A549 (cell line): ENCODE results near the gene GTF3C5.

ENCODE experiments used
- CBX8 ChIP-seq: fragments of 200-600 bp; sonication (generic); IDR thresholded peaks from 2 replicates; pipeline ENCODE4 v1.6.1; 2016
- CHD4 ChIP-seq: fragments of 200-600 bp; sonication (generic); IDR thresholded peaks from 2 replicates; pipeline ENCODE4 v1.6.1; 2016; ENCODE audit warnings: antibody characterized with exemption, mild to moderate bottlenecking, borderline replicate concordance
- HOXB5 ChIP-seq: fragments of 250-450 bp; sonication (Bioruptor Pico); IDR thresholded peaks from 2 replicates; pipeline ENCODE4 v1.5.0; 2020; ENCODE audit warnings: mild to moderate bottlenecking, moderate library complexity
- POLR2A ChIP-seq: IDR thresholded peaks from 2 replicates; pipeline ENCODE4 v1.6.1; 2012; ENCODE audit warnings: mild to moderate bottlenecking, low read length
- RFX5 ChIP-seq: fragments of 450-650 bp; IDR thresholded peaks from 2 replicates; pipeline ENCODE4 v1.7.1; 2014; ENCODE audit warnings: antibody characterized with exemption, mild to moderate bottlenecking, moderate library complexity
- SMC3 ChIP-seq: fragments of >200 bp; sonication (Bioruptor Twin); formaldehyde crosslinking; IDR thresholded peaks from 3 replicates; pipeline ENCODE4 v1.6.1; 2018; ENCODE audit warnings: inconsistent platforms
- TF ChIP-seq, protein P1 (sequence below): fragments of >200 bp; sonication (Bioruptor Twin); formaldehyde crosslinking; IDR thresholded peaks from 3 replicates; pipeline ENCODE4 v1.5.1; 2016
- TF ChIP-seq, protein P2 (sequence below): fragments of 450-650 bp; IDR thresholded peaks from 2 replicates; pipeline ENCODE4 v1.6.1; 2014; ENCODE audit warnings: antibody characterized with exemption

- TF ChIP-seq, protein P1, sequence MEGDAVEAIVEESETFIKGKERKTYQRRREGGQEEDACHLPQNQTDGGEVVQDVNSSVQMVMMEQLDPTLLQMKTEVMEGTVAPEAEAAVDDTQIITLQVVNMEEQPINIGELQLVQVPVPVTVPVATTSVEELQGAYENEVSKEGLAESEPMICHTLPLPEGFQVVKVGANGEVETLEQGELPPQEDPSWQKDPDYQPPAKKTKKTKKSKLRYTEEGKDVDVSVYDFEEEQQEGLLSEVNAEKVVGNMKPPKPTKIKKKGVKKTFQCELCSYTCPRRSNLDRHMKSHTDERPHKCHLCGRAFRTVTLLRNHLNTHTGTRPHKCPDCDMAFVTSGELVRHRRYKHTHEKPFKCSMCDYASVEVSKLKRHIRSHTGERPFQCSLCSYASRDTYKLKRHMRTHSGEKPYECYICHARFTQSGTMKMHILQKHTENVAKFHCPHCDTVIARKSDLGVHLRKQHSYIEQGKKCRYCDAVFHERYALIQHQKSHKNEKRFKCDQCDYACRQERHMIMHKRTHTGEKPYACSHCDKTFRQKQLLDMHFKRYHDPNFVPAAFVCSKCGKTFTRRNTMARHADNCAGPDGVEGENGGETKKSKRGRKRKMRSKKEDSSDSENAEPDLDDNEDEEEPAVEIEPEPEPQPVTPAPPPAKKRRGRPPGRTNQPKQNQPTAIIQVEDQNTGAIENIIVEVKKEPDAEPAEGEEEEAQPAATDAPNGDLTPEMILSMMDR = no peak
- TF ChIP-seq SMC3 (no peak), CBX8 (no peak), POLR2A (no peak), HOXB5 (CRISPR knock-in tag) (no peak), CHD4 (no peak), RFX5 (no peak)
- TF ChIP-seq, protein P2, sequence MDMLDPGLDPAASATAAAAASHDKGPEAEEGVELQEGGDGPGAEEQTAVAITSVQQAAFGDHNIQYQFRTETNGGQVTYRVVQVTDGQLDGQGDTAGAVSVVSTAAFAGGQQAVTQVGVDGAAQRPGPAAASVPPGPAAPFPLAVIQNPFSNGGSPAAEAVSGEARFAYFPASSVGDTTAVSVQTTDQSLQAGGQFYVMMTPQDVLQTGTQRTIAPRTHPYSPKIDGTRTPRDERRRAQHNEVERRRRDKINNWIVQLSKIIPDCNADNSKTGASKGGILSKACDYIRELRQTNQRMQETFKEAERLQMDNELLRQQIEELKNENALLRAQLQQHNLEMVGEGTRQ = no peak
Measured at GRCh38 chr9:133076691-133077090, 45.9 kb downstream of the GTF3C5 start.
